NCI-H446 treated with DMSO at 0.1 percent for 48 hours (cell line): Measurements from ENCODE around the gene MEGF8.
"Not testable (repeated sequence)": the region's sequence is repeated elsewhere in the genome, so short reads cannot be mapped to it uniquely, and the experiment has no call there.

Experiments
- DNase-seq: peaks from one replicate; lab custom pipeline; 2025; lab: John Stamatoyannopoulos, UW

Gene MEGF8

GRCh38 chr19:42332059-42332458 is 6.6 kb downstream of the MEGF8 start:
- DNase-seq, result no peak

DNA sequence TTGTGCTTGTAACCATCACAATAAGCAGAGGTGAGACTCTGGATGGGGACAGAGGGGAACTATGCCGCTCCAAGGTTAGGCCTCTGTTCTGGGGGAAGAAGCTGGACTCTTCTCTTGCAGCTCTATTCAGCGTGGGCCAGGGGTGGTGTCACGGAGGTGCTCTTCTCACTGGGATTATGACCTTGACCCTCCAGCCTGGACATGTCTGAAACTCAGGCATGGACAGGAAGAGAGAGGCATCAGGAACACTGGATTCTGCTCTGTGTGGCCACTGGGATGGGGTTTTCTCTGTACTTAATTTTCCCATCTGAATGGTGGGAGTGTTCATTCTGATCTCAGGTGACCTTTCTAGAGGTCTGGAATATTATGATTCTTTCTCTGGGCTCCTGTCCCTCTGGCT is 7.6 kb downstream of the MEGF8 start:
- no peak for DNase-seq

GRCh38 chr19:42333975-42334696 is 8.7 kb downstream of the MEGF8 start:
- DNase-seq, result no peak

DNA sequence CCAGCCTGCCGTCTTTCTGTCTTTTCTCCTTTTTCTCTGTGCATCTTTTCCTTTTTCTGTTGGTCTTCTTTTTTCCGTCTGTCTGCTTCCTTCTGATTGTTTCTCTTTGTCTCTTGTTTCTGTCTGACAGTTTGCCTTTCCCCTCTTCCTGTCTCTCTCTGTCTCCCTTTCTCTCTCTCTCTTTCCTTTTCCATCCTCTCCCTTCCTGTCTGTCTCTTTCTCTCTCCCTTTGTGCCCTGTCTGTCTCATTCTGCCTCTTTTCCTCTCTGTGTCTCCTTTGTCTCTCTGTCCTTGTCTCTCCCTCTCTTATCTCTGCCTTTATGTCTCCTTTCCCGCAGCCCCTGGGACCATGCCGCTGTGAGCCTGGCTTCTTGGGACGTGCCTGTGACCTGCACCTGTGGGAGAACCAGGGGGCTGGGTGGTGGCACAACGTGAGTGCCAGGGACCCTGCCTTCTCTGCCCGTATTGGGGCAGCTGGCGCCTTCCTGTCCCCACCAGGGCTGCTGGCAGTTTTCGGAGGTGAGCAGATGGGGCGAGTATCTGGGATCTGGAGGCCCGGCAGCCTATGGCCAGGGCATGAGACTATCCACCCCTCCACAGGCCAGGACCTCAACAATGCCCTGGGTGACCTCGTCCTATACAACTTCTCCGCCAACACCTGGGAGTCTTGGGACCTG is 9.4 kb downstream of the MEGF8 start:
- no peak for DNase-seq

GRCh38 chr19:42335374-42335936 is 10.0 kb downstream of the MEGF8 start:
- no peak for DNase-seq

GRCh38 chr19:42335971-42336370 is 10.5 kb downstream of the MEGF8 start:
- no peak for DNase-seq

GRCh38 chr19:42339126-42339860 is 13.9 kb downstream of the MEGF8 start:
- not testable (repeated sequence) for DNase-seq

- DNase-seq, result not testable (repeated sequence)
These were observed 14.5 kb downstream of the MEGF8 start for GRCh38 chr19:42339922-42340321.

GRCh38 chr19:42343344-42344110 is 18.1 kb downstream of the MEGF8 start:
- no peak for DNase-seq

GRCh38 chr19:42344336-42344893 is 19.0 kb downstream of the MEGF8 start:
- DNase-seq, result no peak

DNA sequence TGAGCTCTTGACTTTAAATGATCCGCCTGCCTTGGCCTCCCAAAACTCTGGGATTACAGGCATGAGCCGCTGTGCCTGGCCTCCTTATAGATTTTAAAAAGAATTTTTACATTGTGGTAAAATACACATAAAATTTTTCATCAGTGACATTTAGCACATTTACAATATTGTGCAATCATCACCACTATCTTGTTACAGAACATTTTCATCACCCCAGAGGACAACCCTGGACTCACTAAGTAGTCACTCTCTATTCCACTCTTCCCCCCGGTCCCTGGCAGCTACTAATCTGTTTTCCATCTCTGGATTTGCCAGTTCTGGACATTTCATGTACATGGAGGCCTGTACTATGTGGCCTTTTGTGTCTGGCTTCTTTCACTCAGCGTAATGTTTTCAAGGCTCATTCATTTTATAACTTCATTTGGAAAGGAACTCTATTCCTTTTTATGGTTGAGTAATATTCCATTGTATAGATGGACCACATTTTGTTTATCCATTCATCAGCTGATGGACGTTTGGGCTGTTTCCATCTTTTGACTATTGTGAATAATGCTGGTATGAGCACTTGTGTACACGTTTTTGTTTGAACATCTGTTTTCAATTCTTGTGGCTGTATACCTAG is 19.9 kb downstream of the MEGF8 start:
- no peak for DNase-seq

- no peak for DNase-seq
These were observed 22.8 kb downstream of the MEGF8 start for GRCh38 chr19:42348211-42348610.

DNA sequence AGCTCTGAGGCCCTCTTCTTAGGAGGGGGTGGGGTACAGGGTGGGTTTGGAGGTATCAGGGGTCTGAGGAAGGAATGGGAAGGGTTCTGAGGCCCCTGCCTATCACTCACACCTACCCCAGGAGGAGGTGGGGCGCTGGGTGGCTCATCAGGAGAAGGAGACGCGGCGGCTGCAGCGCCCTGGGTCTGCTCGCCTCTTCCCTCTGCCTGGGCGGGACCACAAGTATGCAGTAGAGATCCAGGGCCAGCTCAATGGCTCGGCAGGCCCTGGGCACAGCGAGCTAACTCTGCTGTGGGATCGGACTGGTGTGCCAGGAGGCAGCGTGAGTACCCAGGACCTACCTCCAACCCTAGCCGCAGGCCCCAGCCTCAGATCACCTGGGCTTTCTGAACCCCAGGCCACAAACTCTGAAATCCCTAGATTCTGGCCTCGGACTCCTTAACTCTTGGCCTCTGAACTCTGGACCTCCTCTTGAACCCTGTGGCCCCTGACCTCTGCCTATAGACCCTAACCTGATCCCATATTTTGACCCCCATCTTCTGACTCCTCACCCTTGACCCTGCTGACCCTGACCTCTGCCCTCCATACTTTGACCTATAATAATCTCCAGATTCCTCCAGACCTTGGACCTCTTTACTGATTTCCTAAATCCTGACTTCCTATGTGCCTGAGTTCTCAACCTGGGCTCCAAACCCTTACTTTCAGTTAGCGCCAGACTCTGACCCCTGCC is 24.1 kb downstream of the MEGF8 start:
- no peak for DNase-seq

- DNase-seq, result no peak
These were observed 25.0 kb downstream of the MEGF8 start for GRCh38 chr19:42350417-42350816.

DNA sequence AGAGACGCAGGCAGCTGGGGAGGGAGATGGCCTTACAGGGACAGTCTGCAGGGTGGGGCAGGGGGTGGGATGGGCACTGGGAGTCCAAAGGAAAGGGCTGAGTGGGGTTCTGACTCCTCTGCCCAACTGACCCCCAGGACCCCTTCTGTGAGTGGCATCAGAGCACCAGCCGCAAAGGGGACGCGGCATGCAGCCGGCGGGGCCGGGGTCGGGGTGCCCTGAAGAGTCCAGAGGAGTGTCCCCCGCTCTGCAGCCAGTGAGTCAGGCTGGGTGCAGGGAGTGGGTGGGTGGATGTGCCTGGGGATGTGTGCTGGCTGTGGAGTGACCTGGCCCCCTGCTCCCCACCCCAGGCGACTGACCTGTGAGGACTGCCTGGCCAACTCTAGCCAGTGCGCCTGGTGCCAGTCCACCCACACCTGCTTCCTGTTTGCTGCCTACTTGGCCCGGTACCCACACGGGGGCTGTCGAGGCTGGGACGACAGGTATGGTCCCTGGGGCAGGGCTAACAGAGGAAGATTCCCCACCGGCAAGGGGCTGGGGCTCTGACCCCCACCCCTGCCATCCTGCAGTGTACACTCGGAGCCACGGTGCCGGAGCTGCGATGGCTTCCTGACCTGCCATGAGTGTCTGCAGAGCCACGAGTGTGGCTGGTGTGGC is 25.8 kb downstream of the MEGF8 start:
- no peak for DNase-seq

DNA sequence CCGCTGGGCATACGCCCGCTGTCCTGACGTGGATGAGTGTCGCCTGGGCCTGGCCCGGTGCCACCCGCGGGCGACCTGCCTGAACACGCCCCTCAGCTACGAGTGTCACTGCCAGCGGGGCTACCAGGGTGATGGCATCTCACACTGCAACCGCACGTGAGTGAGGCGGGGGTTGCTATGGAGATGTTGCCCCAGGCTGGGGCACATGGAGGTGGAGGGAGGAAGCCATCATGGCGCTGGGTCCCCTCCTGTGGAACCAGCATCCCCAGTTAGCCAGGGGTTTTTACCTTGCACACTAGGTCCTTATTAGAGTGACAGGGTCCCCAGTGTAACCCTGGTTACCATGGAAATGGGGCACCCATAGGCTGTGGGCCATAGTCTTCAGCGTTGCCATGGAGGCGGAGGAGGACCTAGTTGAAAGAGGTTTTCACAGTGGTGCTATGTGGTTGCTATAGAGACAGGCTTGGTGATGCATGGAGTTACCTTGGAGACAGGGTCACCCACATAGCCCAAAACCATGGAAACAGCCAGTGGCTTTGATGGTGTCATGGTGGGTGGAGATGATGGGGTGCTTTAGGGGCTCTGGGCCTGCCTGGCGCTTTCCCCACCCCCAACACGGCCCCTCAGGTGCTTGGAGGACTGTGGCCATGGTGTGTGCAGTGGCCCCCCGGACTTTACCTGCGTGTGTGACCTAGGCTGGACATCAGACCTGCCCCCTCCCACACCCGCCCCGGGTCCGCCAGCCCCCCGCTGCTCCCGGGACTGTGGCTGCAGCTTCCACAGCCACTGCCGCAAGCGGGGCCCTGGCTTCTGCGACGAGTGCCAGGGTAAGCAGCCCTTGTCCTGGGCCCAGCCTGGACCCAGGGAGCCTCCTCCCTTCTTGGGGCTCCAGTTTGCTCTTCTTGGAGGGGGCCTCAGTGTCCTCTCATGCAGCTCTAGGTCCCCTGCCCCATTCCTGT is 27.1 kb downstream of the MEGF8 start:
- no peak for DNase-seq

- no peak for DNase-seq
These were observed 28.0 kb downstream of the MEGF8 start for GRCh38 chr19:42353341-42354015.

DNA sequence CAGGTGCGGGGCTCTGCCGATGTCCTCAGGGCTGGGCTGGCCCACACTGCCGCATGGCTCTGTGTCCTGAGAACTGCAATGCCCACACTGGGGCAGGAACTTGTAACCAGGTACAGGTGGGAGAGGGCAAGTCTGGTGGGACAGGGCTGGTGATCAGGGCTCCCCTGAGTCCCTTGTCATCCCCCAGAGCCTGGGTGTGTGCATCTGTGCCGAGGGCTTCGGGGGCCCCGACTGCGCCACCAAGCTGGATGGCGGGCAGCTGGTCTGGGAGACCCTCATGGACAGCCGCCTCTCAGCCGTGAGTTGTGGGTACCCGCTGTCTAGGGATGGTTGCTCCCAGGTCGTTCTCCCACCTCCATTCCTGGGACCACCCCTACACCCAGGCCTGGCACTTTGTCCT is 30.5 kb downstream of the MEGF8 start:
- DNase-seq, result no peak
